ENCODE measurements around the gene LIN52.
A peak's percentile ranks its signal among the peaks of the same experiment; 100 is the strongest.

The LIN52 gene

DNA sequence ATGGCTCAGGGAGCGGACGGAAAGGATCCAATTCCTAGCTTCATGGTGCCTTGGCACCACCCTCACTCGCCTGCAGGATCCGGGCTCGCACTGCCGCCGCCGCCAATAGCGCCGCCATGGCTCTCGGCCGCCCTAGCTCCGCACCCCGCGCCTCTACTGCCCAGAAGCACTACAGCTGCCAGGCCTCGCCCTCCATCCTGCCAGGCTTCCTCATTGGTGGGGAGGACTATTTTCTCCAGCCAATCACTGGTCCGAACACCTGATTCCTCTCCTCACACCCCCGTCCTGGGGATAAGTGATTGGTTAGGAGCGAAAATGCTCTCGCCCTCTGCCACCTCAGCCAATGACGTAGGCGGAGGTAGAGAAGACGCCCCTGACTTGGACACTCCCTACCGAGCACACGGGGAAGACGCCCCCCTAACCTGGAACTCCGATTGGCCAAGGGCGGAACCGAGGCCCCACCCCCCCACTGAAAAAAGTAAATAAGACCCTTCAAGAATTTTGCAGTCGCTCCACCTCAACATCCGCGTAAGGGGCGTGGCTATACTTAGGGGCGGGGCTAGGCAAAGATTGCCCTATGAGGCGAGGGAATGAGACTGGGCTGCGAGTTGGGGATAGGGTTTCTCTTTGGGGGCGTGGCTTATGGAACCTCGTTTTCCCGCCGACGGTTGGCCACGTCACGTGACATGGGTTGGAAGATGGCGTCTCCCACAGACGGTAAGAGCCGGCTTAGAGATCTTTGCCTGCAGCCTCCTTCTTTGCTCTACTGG lies at the start of gene LIN52, which contains the start of gene ALDH6A1:
TSS of gene LIN52 (plus strand) at position 680 of the 770 bp plus-strand sequence. CDS start at position 699, 19 bp downstream.
TSS of gene ALDH6A1 (minus strand) at position 177 of the 770 bp plus-strand sequence. CDS start at position 118, 59 bp downstream.
- Histone ChIP-seq H3K36me3 (ENCODE audit: insufficient read depth, low read length) (no peaks in the 10 kb centered on the region), H3K9me3 (ENCODE audit: low read length) (no peaks in the 10 kb centered on the region), H3K4me3 (ENCODE audit: low read depth in 1 of 2, low read length in 2 of 2) (peak within 1 kb of the TSS; percentile 72 to 85), H3K27ac (ENCODE audit: low read depth, low read length) (peak within 1 kb of the TSS; percentile 78), H3K9ac (ENCODE audit: low read length) (peak within 1 kb of the TSS; percentile 74), H3K4me1 (ENCODE audit: insufficient read depth, low read length) (peaks cover 16% of the 10 kb centered on the region), H3K27me3 (ENCODE audit: control insufficient read depth in 1 of 2, insufficient read depth in 2 of 2, low read length in 2 of 2) (no peaks in the 10 kb centered on the region)

GRCh38 chr14:74035556-74035955 lies 49.2 kb upstream of the LIN52 start:
- Histone ChIP-seq H3K27ac (ENCODE audit: low read depth, low read length) (no peak overlapping the region), H3K4me3 (ENCODE audit: low read depth in 1 of 2, low read length in 2 of 2) (no peak overlapping the region), H3K36me3 (ENCODE audit: insufficient read depth, low read length) (peaks cover 4% of the 10 kb centered on the region)

DNA sequence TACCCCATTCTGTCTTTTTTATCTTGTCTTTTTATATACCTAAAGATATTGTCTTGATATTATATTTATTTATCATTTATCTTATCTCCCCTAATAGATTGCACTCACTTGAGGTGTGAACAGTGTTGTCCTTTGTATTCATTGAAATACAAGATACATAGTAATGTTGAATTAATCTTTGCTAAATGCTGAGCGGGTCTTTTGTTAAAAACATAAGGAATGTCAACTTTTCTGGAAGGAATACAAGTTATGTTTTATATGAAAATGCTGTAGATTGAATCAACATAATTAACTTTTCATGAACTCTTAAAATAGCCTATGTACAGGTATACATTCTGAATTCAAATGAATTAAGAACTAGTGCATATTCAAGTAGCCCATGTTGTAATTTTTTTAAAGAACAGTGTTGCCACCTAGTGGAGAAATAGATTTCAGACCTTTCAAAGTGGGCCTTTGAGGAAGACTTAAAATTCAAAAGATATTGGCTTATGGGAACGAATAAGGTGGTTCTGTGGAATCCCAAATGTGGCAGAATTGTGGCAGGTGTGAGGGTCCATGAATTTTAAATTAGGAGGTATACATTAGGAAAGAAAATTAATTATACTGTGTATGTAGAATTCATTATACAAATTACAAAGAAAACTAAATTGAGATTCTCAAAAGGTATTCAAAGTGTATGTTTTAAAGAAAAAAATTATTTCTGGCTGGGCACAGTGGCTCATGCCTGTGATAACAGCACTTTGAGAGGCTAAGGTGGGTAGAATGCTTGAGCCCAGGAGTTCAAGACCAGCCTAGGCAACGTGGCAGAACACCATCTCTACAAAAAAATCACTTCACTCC lies 46.5 kb upstream of the LIN52 start:
- peaks cover 4% of the 10 kb centered on the region for H3K36me3 ChIP-seq (ENCODE audit: insufficient read depth, low read length)
- no peak overlapping the region for H3K9ac ChIP-seq (ENCODE audit: low read length)
- H3K4me1 ChIP-seq (ENCODE audit: insufficient read depth, low read length) = no peaks in the 10 kb centered on the region

More at GRCh38 chr14:74035556-74035955, 49.2 kb upstream of the LIN52 start:
- Histone ChIP-seq H3K4me1 (ENCODE audit: insufficient read depth, low read length) (no peaks in the 10 kb centered on the region), H3K9ac (ENCODE audit: low read length) (no peak overlapping the region), H3K27me3 (ENCODE audit: control insufficient read depth in 1 of 2, insufficient read depth in 2 of 2, low read length in 2 of 2) (no peaks in the 10 kb centered on the region), H3K9me3 (ENCODE audit: low read length) (no peaks in the 10 kb centered on the region)

GRCh38 chr14:74042296-74042695 lies 42.5 kb upstream of the LIN52 start:
- H3K27ac ChIP-seq (ENCODE audit: low read depth, low read length) = no peak overlapping the region
- H3K36me3 ChIP-seq (ENCODE audit: insufficient read depth, low read length) = no peaks in the 10 kb centered on the region
- H3K4me1 ChIP-seq (ENCODE audit: insufficient read depth, low read length) = no peaks in the 10 kb centered on the region
- H3K9me3 ChIP-seq (ENCODE audit: low read length) = no peaks in the 10 kb centered on the region
- no peak overlapping the region for H3K4me3 ChIP-seq (ENCODE audit: low read depth in 1 of 2, low read length in 2 of 2)
- H3K9ac ChIP-seq (ENCODE audit: low read length) = no peak overlapping the region
- no peaks in the 10 kb centered on the region for H3K27me3 ChIP-seq (ENCODE audit: control insufficient read depth in 1 of 2, insufficient read depth in 2 of 2, low read length in 2 of 2)

More for the DNA sequence above, 46.5 kb upstream of the LIN52 start:
- no peak overlapping the region for H3K4me3 ChIP-seq (ENCODE audit: low read depth in 1 of 2, low read length in 2 of 2)
- no peak overlapping the region for H3K27ac ChIP-seq (ENCODE audit: low read depth, low read length)
- no peaks in the 10 kb centered on the region for H3K9me3 ChIP-seq (ENCODE audit: low read length)
- H3K27me3 ChIP-seq (ENCODE audit: control insufficient read depth in 1 of 2, insufficient read depth in 2 of 2, low read length in 2 of 2) = no peaks in the 10 kb centered on the region

- Histone ChIP-seq H3K4me1 (ENCODE audit: insufficient read depth, low read length) (no peaks in the 10 kb centered on the region), H3K9me3 (ENCODE audit: low read length) (no peaks in the 10 kb centered on the region), H3K27me3 (ENCODE audit: control insufficient read depth in 1 of 2, insufficient read depth in 2 of 2, low read length in 2 of 2) (no peaks in the 10 kb centered on the region), H3K27ac (ENCODE audit: low read depth, low read length) (no peak overlapping the region), H3K9ac (ENCODE audit: low read length) (no peak overlapping the region), H3K4me3 (ENCODE audit: low read depth in 1 of 2, low read length in 2 of 2) (no peak overlapping the region), H3K36me3 (ENCODE audit: insufficient read depth, low read length) (no peaks in the 10 kb centered on the region)
Observed at GRCh38 chr14:74045522-74045921, 39.2 kb upstream of the LIN52 start.

DNA sequence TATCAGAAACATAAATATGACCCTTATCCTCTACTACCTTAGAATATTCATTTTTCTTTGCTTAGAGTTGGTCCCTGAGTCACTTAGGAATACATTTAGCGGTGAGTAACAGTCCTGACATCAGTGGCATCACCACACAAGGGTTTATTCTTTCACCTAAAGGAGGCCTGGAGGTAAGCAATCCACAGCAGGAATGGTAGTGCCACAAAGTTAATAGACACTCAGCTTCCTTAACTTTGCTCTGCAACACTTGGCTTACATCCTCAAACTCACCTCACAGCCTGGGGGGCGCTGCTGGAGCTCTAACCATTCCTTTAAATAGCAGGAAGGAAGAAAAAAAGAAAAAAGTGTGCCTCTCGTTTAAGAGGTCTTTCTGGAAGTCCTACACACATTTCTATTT lies 36.5 kb upstream of the LIN52 start:
- Histone ChIP-seq H3K9ac (ENCODE audit: low read length) (no peak overlapping the region), H3K4me3 (ENCODE audit: low read depth in 1 of 2, low read length in 2 of 2) (no peak overlapping the region), H3K27ac (ENCODE audit: low read depth, low read length) (no peak overlapping the region), H3K36me3 (ENCODE audit: insufficient read depth, low read length) (no peaks in the 10 kb centered on the region), H3K27me3 (ENCODE audit: control insufficient read depth in 1 of 2, insufficient read depth in 2 of 2, low read length in 2 of 2) (no peaks in the 10 kb centered on the region), H3K4me1 (ENCODE audit: insufficient read depth, low read length) (no peaks in the 10 kb centered on the region), H3K9me3 (ENCODE audit: low read length) (no peaks in the 10 kb centered on the region)

DNA sequence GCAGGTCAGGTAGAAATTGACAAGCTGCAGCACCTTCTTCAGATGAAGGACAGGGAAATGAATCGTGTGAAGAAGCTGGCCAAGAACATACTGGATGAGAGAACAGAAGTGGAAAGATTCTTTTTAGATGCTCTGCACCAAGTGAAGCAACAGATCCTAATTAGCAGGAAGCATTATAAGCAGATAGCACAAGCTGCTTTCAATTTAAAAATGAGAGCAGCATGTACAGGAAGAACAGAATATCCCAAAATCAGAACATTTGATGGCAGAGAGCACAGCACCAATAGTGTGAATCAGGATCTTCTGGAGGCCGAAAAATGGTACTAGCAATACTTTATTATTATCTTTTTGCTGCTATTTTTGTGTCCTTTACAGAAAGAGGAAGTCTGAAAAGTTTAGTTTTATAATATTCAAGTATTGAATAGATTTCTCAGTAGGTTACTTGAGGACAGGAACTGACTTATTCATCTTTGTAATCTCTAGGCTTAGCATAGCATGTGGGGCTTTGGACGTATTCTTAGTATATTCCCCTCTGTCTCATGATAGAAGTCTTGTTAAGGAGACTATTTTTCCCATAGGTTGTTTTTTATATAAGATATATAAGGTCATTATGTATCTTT lies 34.8 kb upstream of the LIN52 start:
- H3K9me3 ChIP-seq (ENCODE audit: low read length) = no peaks in the 10 kb centered on the region
- no peak overlapping the region for H3K9ac ChIP-seq (ENCODE audit: low read length)
- no peak overlapping the region for H3K4me3 ChIP-seq (ENCODE audit: low read depth in 1 of 2, low read length in 2 of 2)
- H3K27me3 ChIP-seq (ENCODE audit: control insufficient read depth in 1 of 2, insufficient read depth in 2 of 2, low read length in 2 of 2) = no peaks in the 10 kb centered on the region
- no peak overlapping the region for H3K27ac ChIP-seq (ENCODE audit: low read depth, low read length)
- no peaks in the 10 kb centered on the region for H3K36me3 ChIP-seq (ENCODE audit: insufficient read depth, low read length)
- H3K4me1 ChIP-seq (ENCODE audit: insufficient read depth, low read length) = no peaks in the 10 kb centered on the region

- Histone ChIP-seq H3K9me3 (ENCODE audit: low read length) (no peaks in the 10 kb centered on the region), H3K27me3 (ENCODE audit: control insufficient read depth in 1 of 2, insufficient read depth in 2 of 2, low read length in 2 of 2) (no peaks in the 10 kb centered on the region), H3K9ac (ENCODE audit: low read length) (no peak overlapping the region), H3K36me3 (ENCODE audit: insufficient read depth, low read length) (peaks cover 49% of the 10 kb centered on the region), H3K27ac (ENCODE audit: low read depth, low read length) (no peak overlapping the region), H3K4me1 (ENCODE audit: insufficient read depth, low read length) (no peaks in the 10 kb centered on the region), H3K4me3 (ENCODE audit: low read depth in 1 of 2, low read length in 2 of 2) (no peak overlapping the region)
Observed at GRCh38 chr14:74062809-74063150, 22.0 kb upstream of the LIN52 start.

DNA sequence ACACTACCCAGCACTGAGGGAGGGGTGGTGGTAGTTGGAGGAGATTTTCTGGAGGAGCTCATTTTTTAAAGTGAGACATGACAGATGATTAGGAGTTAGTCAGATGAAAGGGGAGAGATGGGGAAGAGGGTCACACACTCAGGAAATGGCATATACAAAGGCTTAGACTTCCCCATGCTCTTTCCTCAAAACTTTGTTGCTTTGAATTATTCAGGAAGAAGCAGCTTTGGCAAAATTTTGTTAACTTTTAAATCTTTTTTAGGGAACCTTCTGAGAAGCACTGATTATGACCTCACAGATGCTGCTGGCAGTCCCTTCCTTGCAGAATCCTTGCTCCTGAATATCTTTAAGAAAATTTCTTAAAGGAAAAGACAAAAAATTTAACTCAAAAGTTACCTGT lies 20.3 kb upstream of the LIN52 start:
- H3K4me3 ChIP-seq (ENCODE audit: low read depth in 1 of 2, low read length in 2 of 2) = no peak overlapping the region
- H3K9ac ChIP-seq (ENCODE audit: low read length) = no peak overlapping the region
- no peaks in the 10 kb centered on the region for H3K9me3 ChIP-seq (ENCODE audit: low read length)
- no peaks in the 10 kb centered on the region for H3K4me1 ChIP-seq (ENCODE audit: insufficient read depth, low read length)
- H3K27me3 ChIP-seq (ENCODE audit: control insufficient read depth in 1 of 2, insufficient read depth in 2 of 2, low read length in 2 of 2) = no peaks in the 10 kb centered on the region
- H3K36me3 ChIP-seq (ENCODE audit: insufficient read depth, low read length) = peaks cover 49% of the 10 kb centered on the region
- H3K27ac ChIP-seq (ENCODE audit: low read depth, low read length) = no peak overlapping the region

GRCh38 chr14:74064883-74065282 lies 19.9 kb upstream of the LIN52 start:
- no peak overlapping the region for H3K27ac ChIP-seq (ENCODE audit: low read depth, low read length)
- H3K9ac ChIP-seq (ENCODE audit: low read length) = no peak overlapping the region
- no peaks in the 10 kb centered on the region for H3K27me3 ChIP-seq (ENCODE audit: control insufficient read depth in 1 of 2, insufficient read depth in 2 of 2, low read length in 2 of 2)
- H3K9me3 ChIP-seq (ENCODE audit: low read length) = no peaks in the 10 kb centered on the region
- no peaks in the 10 kb centered on the region for H3K4me1 ChIP-seq (ENCODE audit: insufficient read depth, low read length)
- H3K4me3 ChIP-seq (ENCODE audit: low read depth in 1 of 2, low read length in 2 of 2) = no peak overlapping the region
- peaks cover 45% of the 10 kb centered on the region for H3K36me3 ChIP-seq (ENCODE audit: insufficient read depth, low read length)

All from muscle layer of colon (tissue), 2 donors.